Activated CD8-positive, alpha-beta memory T cell treated with anti-CD3 and anti-CD28 coated beads, Interleukin-2, amount 50 U/mL, for 1 hour (primary cell): ENCODE data around the gene ATP5PO.
A peak's percentile ranks its signal among the peaks of the same experiment; 100 is the strongest.

ENCODE experiments used
- DNase-seq: peaks from one replicate; pipeline ENCODE4 v3.0.0-alpha.2; 2020; ENCODE audit errors: extremely low read depth

ATP5PO gene

GRCh38 chr21:33915368-33916199, at the start of gene ATP5PO:
Gene ATP5PO (minus strand): TSS chr21:33915804. CDS start chr21:33915763, 41 bp downstream.
- peak; percentile 86 for DNase-seq

GRCh38 chr21:33964706-33965325, 49.2 kb upstream of the ATP5PO start:
- DNase-seq: no peak

- DNase-seq: no peak
These were observed 48.4 kb upstream of the ATP5PO start for GRCh38 chr21:33963848-33964555.

- DNase-seq: no peak
These were observed 46.7 kb upstream of the ATP5PO start for GRCh38 chr21:33962290-33962689.

- DNase-seq: no peak
These were observed 45.5 kb upstream of the ATP5PO start for GRCh38 chr21:33961061-33961460.

GRCh38 chr21:33959680-33960079, 44.1 kb upstream of the ATP5PO start:
- DNase-seq: no peak

- no peak for DNase-seq
These were observed 38.8 kb upstream of the ATP5PO start for GRCh38 chr21:33954395-33954794.

GRCh38 chr21:33951276-33952178, 35.9 kb upstream of the ATP5PO start:
- no peak for DNase-seq

- DNase-seq: no peak
These were observed 35.0 kb upstream of the ATP5PO start for GRCh38 chr21:33950431-33951079.

GRCh38 chr21:33949516-33950430, 34.2 kb upstream of the ATP5PO start:
- no peak for DNase-seq

- no peak for DNase-seq
These were observed 33.4 kb upstream of the ATP5PO start for GRCh38 chr21:33948951-33949444.

GRCh38 chr21:33948096-33948950, 32.7 kb upstream of the ATP5PO start:
- peak; percentile 80 for DNase-seq

GRCh38 chr21:33947451-33948095, 32.0 kb upstream of the ATP5PO start:
- DNase-seq: peak; percentile 86

GRCh38 chr21:33945652-33946270, 30.2 kb upstream of the ATP5PO start:
- no peak for DNase-seq

- DNase-seq: no peak
These were observed 28.7 kb upstream of the ATP5PO start for GRCh38 chr21:33944185-33944763.

- DNase-seq: no peak
These were observed 27.7 kb upstream of the ATP5PO start for GRCh38 chr21:33943293-33943692.

- DNase-seq: no peak
These were observed 26.8 kb upstream of the ATP5PO start for GRCh38 chr21:33942426-33942825.

GRCh38 chr21:33940881-33941245, 25.3 kb upstream of the ATP5PO start:
- no peak for DNase-seq
